DMS153 treated with DMSO at 0.1 percent for 48 hours (cell line): Measurements from ENCODE around the gene TLR1.
"Not testable (repeated sequence)": the region's sequence is repeated elsewhere in the genome, so short reads cannot be mapped to it uniquely, and the experiment has no call there.

Source experiments
- DNase-seq: peaks from one replicate; lab custom pipeline; 2025; ENCODE audit not compliant: unreplicated experiment; lab: John Stamatoyannopoulos, UW

Gene TLR1

GRCh38 chr4:38775326-38775725 lies 29.3 kb downstream of the TLR1 start:
- DNase-seq, result no peak

- DNase-seq, result no peak
These were observed 30.2 kb downstream of the TLR1 start for GRCh38 chr4:38774181-38774955.

DNA sequence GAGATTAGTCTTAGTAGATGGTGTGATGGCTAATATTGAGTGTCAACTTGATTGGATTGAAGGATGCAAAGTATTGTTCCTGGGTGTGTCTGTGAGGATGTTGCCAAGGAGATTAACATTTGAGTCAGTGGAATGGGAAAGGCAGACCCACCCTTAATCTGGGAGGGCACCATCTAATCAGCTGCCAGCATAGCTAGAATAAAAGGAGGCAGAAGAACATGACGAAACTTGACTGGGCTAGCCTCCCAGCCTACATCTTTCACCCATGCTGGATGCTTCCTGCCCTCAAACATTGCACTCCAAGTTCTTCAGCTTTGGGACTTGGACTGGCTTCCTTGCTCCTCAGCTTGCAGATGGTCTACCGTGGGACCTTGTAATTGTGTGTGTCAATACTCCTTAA lies 34.3 kb downstream of the TLR1 start:
- DNase-seq, result not testable (repeated sequence)

GRCh38 chr4:38769857-38770256 lies 34.7 kb downstream of the TLR1 start:
- no peak for DNase-seq

GRCh38 chr4:38769441-38769840 lies 35.1 kb downstream of the TLR1 start:
- DNase-seq, result no peak

DNA sequence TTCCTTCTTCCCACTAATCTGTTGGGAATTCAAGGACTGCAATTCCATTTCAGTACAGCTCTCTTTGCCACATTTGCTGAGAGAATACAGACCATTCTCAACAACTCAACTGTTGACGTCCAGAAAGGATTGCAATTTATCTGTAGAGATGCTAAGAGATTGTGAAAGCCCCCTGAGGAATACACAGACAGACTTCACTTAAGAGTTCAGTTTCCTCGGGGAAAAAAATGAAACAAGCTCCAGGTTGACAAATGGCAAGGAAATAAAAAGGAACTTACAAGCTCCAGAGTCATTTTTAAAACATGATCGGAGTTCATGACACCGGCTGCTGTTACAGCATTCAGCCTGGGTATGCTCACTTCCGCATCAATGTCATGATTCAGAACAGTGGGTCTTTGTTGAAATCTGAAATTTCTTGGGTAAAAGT lies 35.6 kb downstream of the TLR1 start:
- no peak for DNase-seq

DNA sequence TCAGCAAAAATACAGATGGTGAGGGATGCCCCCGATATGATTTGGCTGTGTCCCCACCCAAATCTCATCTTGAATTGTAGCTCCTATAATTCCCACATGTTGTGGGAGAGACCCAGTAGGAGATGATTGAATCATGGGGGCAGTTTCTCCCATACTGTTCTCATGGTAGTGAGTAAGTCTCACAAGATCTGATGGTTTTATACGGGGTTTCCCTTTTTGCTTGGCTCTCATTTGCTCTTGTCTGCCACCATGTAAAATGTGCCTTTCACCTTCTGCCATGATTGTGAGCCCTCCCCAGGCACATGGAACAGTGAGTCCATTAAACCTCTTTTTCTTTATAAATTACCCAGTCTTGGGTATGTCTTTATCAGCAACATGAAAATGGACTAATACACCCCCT lies 37.7 kb downstream of the TLR1 start:
- not testable (repeated sequence) for DNase-seq

GRCh38 chr4:38765382-38765781 lies 39.2 kb downstream of the TLR1 start:
- no peak for DNase-seq

DNA sequence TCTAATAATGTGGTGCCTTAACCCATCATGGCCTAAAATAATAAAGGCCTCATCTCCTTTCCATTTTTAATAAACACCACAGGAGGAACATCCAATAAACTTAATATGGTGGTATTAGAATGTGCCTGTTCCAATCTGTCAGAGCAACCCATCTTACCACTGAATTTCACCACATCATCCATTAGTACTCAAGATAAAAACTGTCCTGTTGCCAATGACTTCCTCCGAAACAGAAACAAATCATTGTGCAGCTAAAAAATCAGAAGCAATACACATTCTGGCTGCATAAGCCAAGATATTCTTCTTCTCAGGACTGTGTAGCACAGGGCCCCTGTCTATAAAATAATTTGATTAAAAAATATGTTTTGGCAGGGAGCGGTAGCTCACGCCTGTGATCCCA lies 40.3 kb downstream of the TLR1 start:
- no peak for DNase-seq

DNA sequence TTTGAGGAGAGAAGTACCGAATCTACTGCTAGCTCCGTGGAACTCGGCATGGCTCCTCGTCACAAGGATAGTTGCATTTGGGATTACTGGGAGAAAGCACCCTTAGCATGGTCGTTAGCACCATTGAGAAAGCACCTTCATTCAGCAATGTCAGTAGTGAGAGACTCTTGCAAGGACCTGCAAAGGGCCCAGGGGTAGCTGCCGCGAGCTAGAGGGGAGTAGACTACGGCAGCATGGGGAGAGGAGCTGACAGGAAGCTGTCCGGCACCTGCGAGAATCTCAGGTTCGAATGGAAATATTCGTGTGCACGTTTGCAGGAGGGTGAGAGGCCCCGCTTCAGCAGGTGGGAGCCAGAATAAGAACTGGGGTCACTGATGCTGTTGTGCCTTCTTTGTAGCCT lies 42.0 kb downstream of the TLR1 start:
- no peak for DNase-seq

- DNase-seq, result no peak
These were observed 44.8 kb downstream of the TLR1 start for GRCh38 chr4:38759790-38760122.

GRCh38 chr4:38759113-38759789 lies 45.3 kb downstream of the TLR1 start:
- DNase-seq, result no peak

GRCh38 chr4:38757945-38758600 lies 46.5 kb downstream of the TLR1 start:
- no peak for DNase-seq

DNA sequence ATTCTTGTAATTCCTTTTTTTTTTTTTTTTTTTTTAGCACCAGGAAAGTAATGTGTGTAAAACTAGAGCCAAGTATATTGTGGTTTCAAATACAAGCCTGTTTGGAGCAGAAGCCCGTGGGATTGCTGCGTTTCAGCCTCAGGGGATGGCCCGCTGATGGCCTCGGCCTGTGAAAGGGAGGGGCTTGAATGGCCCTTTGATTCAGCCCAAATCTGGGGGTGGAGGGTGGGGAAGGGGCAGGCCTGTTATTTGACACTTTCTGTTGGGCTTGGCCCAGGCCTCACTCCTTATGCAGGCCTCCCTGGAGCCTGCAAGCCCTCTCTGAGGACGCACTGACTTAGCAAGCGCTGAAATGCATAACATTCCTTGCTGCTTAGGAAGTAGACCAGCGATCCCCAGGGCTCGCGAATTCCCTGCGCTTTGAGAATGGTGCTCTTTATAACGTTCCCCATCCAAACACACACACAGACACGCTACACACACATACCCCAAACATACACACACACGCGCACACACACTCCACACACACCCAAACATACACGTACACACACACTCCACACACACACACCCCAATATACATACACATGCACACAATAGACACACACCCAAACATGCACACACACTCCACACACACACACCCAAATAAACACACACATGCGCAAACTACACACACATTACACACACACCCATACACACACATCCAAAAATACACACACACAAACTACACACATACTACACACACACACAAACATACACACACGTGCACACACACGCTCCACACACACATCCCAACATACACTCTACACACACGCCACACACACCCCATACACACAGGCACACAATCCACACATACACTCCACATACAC lies 51.4 kb downstream of the TLR1 start:
- DNase-seq, result no peak

GRCh38 chr4:38752372-38752940 lies 52.1 kb downstream of the TLR1 start:
- DNase-seq, result no peak

DNA sequence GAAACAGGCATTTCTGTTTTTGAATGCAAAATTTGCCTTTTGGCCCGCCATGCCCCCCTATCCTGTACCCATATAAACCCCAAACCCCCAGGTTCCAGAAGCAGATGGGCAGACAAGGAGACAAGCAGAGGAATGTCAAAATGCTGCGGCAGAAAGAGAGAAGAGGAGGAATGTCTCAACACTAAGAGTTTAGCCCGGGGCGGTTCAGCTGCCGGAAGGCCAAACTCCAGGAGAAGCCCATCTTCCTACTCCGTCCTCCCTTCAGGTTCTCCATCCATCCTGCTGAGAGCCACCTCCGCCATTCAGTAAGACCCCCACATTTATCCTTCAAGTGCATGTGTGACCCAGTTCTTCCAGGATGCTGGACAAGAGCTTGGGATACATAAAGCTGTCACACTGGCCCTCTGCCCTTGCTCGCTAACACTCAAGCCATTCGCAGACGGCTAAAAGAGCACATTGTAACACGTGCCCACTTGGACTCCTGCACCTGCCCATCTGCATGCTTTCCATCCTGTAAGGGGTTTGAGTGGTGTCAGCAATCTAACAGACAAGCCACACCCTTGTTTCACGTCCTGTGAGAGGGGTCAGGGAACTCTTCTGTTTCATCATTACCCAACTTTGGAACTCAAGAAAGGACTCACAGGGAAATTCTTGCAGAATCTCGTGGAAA lies 53.1 kb downstream of the TLR1 start:
- no peak for DNase-seq

- no peak for DNase-seq
These were observed 55.3 kb downstream of the TLR1 start for GRCh38 chr4:38749336-38749735.

- DNase-seq, result no peak
These were observed 57.0 kb downstream of the TLR1 start for GRCh38 chr4:38747629-38748028.
